ENCODE data around the gene TMEM11.

DNA sequence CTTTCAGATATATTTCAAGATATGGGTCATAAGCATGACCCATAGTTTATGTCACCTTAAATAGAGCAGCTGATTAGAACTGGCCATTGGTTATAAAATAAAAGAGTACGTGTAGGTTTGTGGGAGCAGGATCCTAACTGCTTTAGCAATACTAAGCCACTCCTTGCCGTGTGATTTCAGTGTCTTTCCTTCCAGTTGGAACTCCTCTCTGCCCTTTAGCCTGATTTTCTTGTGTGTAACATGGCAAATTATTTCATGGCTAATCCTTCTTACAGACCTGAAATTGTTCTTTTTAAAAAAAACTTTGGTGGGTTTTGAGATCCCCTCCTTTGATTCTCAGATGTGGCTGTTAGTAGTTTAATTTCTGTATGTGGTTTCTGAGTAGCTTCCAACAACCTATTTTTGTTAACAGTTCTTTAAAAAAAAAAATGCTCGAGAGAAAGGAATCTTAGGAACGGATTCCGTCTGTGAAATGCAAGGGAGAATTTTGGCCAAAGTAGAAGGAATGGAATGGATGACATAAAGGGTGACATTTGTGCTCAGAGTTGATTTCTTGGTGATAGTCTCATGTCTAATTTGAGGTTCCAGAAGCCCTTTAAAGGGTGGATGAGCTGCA lies 47.3 kb downstream of the TMEM11 start:
- TF ChIP-seq, protein P1, sequence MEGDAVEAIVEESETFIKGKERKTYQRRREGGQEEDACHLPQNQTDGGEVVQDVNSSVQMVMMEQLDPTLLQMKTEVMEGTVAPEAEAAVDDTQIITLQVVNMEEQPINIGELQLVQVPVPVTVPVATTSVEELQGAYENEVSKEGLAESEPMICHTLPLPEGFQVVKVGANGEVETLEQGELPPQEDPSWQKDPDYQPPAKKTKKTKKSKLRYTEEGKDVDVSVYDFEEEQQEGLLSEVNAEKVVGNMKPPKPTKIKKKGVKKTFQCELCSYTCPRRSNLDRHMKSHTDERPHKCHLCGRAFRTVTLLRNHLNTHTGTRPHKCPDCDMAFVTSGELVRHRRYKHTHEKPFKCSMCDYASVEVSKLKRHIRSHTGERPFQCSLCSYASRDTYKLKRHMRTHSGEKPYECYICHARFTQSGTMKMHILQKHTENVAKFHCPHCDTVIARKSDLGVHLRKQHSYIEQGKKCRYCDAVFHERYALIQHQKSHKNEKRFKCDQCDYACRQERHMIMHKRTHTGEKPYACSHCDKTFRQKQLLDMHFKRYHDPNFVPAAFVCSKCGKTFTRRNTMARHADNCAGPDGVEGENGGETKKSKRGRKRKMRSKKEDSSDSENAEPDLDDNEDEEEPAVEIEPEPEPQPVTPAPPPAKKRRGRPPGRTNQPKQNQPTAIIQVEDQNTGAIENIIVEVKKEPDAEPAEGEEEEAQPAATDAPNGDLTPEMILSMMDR (IDR thresholded peaks at IDR 0.05 in 4 of 5, conservative IDR thresholded peaks at IDR 0.05 in 1 of 5): no peak
- no peak for TF ChIP-seq POLR2A (IDR thresholded peaks at IDR 0.05)
